GM23338 (cell line): Measurements from ENCODE around the gene PIN1. TPM values are rescaled to one million over a fixed set of nuclear protein-coding genes. Genes with fewer than 3 reads are reported as not detected.

Experiments used
- ATAC-seq: fragments of 200-7000 bp; cut with Tn5 transposase; 3 replicates; pipeline ENCODE4 v1.9.1; 2020
- DNase-seq: peaks from one replicate; pipeline ENCODE4 v3.0.0-alpha.2; 2015; ENCODE audit warnings: low spot score
- H2AFZ ChIP-seq: fragments of 200-600 bp; sonication (generic); 2 replicates; pipeline ENCODE4 v1.8.0; 2016; ENCODE audit warnings: antibody characterized with exemption, mild to moderate bottlenecking, moderate library complexity
- H3F3A ChIP-seq: fragments of 200-600 bp; sonication (generic); replicated peaks from 2 replicates; pipeline ENCODE4 v1.8.0; 2017; ENCODE audit warnings: antibody characterized with exemption, mixed run types, low read depth
- H3K27ac ChIP-seq: fragments of 200-600 bp; sonication (generic); 2 replicates; pipeline ENCODE4 v1.6.1; 2016; ENCODE audit warnings: low read depth
- H3K27me3 ChIP-seq: fragments of 200-600 bp; sonication (generic); 2 replicates; pipeline ENCODE4 v1.8.0; 2016; ENCODE audit warnings: mild to moderate bottlenecking, mixed run types, moderate library complexity; ENCODE audit not compliant: insufficient read depth
- H3K36me3 ChIP-seq: fragments of 200-600 bp; sonication (generic); 2 replicates; pipeline ENCODE4 v1.8.0; 2016; ENCODE audit warnings: mild to moderate bottlenecking; ENCODE audit not compliant: insufficient read depth
- H3K4me1 ChIP-seq: fragments of 200-600 bp; sonication (generic); 2 replicates; pipeline ENCODE4 v1.8.0; 2016; ENCODE audit warnings: mild to moderate bottlenecking, moderate library complexity; ENCODE audit not compliant: insufficient read depth
- H3K4me2 ChIP-seq: fragments of 200-600 bp; sonication (generic); 2 replicates; pipeline ENCODE4 v1.7.1; 2017; ENCODE audit warnings: mixed run types
- H3K4me3 ChIP-seq: fragments of 200-600 bp; sonication (generic); 2 replicates; pipeline ENCODE4 v1.6.1; 2016; ENCODE audit warnings: mixed run types
- H3K79me2 ChIP-seq: fragments of 200-600 bp; sonication (generic); replicated peaks from 2 replicates; pipeline ENCODE4 v1.8.0; 2017; ENCODE audit warnings: mild to moderate bottlenecking; ENCODE audit not compliant: insufficient read depth
- H3K9me2 ChIP-seq: fragments of 200-600 bp; sonication (generic); 2 replicates; pipeline ENCODE4 v1.8.0; 2017; ENCODE audit not compliant: insufficient read depth
- H4K20me1 ChIP-seq: fragments of 200-600 bp; sonication (generic); replicated peaks from 2 replicates; pipeline ENCODE4 v1.8.0; 2017; ENCODE audit warnings: mild to moderate bottlenecking; ENCODE audit not compliant: insufficient read depth
- H3K27ac Mint-ChIP-seq: 2 replicates; pipeline ENCODE4 v1.8.0; 2020; ENCODE audit warnings: inconsistent platforms, mild to moderate bottlenecking, moderate library complexity, mixed read lengths
- H3K27me3 Mint-ChIP-seq: 3 replicates; pipeline ENCODE4 v1.8.0; 2022; ENCODE audit warnings: low read depth, mild to moderate bottlenecking, moderate library complexity, mixed read lengths, inconsistent platforms; ENCODE audit not compliant: insufficient read depth, poor library complexity
- H3K36me3 Mint-ChIP-seq: 3 replicates; pipeline ENCODE4 v1.8.0; 2021; ENCODE audit warnings: low read depth, mild to moderate bottlenecking, inconsistent platforms, moderate library complexity, mixed read lengths
- H3K4me1 Mint-ChIP-seq: 3 replicates; pipeline ENCODE4 v1.8.0; 2020; ENCODE audit warnings: mild to moderate bottlenecking, inconsistent platforms, mixed read lengths
- H3K4me3 Mint-ChIP-seq: 3 replicates; pipeline ENCODE4 v1.8.0; 2021; ENCODE audit warnings: moderate library complexity, mild to moderate bottlenecking, inconsistent platforms, mixed read lengths
- H3K9me3 Mint-ChIP-seq: 3 replicates; pipeline ENCODE4 v1.8.0; 2020; ENCODE audit warnings: moderate library complexity, mild to moderate bottlenecking, inconsistent platforms, mixed read lengths
- CREB1 ChIP-seq: fragments of 250-450 bp; sonication (Bioruptor Pico); IDR thresholded peaks from 2 replicates; pipeline ENCODE4 v1.5.0; 2020; ENCODE audit warnings: low read depth, mild to moderate bottlenecking, moderate library complexity
- CTCF ChIP-seq, 2 experiments: fragments of 200-600 bp in 1 of 2; sonication (generic) in 1 of 2; conservative IDR thresholded peaks; 2 replicates each; pipeline versions ENCODE4 v1.5.1 to v1.6.1; 2016 to 2017; ENCODE audit warnings: antibody characterized with exemption in 2 of 2, low read depth in 2 of 2, mild to moderate bottlenecking in 2 of 2, moderate library complexity in 1 of 2
- EZH2 ChIP-seq: fragments of 200-600 bp; sonication (generic); IDR thresholded peaks from one replicate; pipeline ENCODE4 v1.8.0; 2017; ENCODE audit warnings: antibody characterized with exemption, mild to moderate bottlenecking, low read depth; ENCODE audit not compliant: unreplicated experiment
- EZH2phosphoT487 ChIP-seq: fragments of 200-600 bp; sonication (generic); IDR thresholded peaks from one replicate; pipeline ENCODE4 v1.8.1; 2018; ENCODE audit warnings: antibody characterized with exemption; ENCODE audit not compliant: unreplicated experiment
- JUNB ChIP-seq: IDR thresholded peaks from one replicate; pipeline ENCODE4 v1.6.1; 2016; ENCODE audit warnings: antibody characterized with exemption; ENCODE audit not compliant: unreplicated experiment
- NANOG ChIP-seq: IDR thresholded peaks from 2 replicates; pipeline ENCODE4 v1.6.1; 2016; ENCODE audit warnings: antibody characterized with exemption, borderline replicate concordance
- POLR2AphosphoS5 ChIP-seq: IDR thresholded peaks from 2 replicates; pipeline ENCODE4 v1.6.1; 2016; ENCODE audit warnings: antibody characterized with exemption, low read depth
- REST ChIP-seq: IDR thresholded peaks from one replicate; pipeline ENCODE4 v1.6.1; 2018; ENCODE audit warnings: antibody characterized with exemption; ENCODE audit not compliant: unreplicated experiment
- STAT1 ChIP-seq: IDR thresholded peaks from one replicate; pipeline ENCODE4 v1.6.1; 2016; ENCODE audit warnings: antibody characterized with exemption; ENCODE audit not compliant: unreplicated experiment
- ZNF114 ChIP-seq: fragments of 250-450 bp; sonication (Bioruptor Pico); IDR thresholded peaks from 2 replicates; pipeline ENCODE4 v1.5.0; 2020; ENCODE audit warnings: mild to moderate bottlenecking, moderate library complexity
- ZNF331 ChIP-seq: fragments of 250-450 bp; sonication (Bioruptor Pico); IDR thresholded peaks from 2 replicates; pipeline ENCODE4 v1.5.0; 2020; ENCODE audit warnings: low read depth, mild to moderate bottlenecking, moderate library complexity
- ZNF462 ChIP-seq: fragments of 250-450 bp; sonication (Bioruptor Pico); IDR thresholded peaks from 2 replicates; pipeline ENCODE4 v1.5.0; 2020; ENCODE audit warnings: mild to moderate bottlenecking, moderate library complexity
- polyA plus RNA-seq: library from polyadenylated mRNA; unstranded; fragments of >200 nt; fragmentation: Nextera tagmentation; extraction: Ambion mirVana; gene quantifications from 2 replicates; pipeline ENCODE4 v1.2.1, GENCODE V29; 2016
- total RNA-seq: library from RNA; depleted of rRNA; stranded (reverse); fragments of >200 nt; shearing (Covaris generic); gene quantifications from 2 replicates; pipeline ENCODE4 v1.2.3, GENCODE V29; 2014
- TF ChIP-seq, protein P1 (sequence below): IDR thresholded peaks from 2 replicates; pipeline ENCODE4 v1.6.1; 2016; ENCODE audit warnings: antibody characterized with exemption

The PIN1 gene
- total and polyA plus RNA-seq, 2 experiments from 2014 or later, result 127 TPM

DNA sequence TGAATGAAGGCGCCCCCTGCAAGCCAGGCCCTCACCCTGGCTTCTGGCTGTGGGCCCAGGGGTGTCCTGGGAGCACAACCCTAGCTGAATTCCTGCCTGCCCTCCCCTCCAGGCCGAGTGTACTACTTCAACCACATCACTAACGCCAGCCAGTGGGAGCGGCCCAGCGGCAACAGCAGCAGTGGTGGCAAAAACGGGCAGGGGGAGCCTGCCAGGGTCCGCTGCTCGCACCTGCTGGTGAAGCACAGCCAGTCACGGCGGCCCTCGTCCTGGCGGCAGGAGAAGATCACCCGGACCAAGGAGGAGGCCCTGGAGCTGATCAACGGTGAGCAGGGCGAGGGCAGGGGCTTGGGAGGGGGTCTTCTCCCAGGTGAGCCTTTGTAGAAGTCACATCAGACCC is 3.2 kb downstream of the PIN1 start:
- no peak for DNase-seq
- Mint-ChIP-seq H3K36me3 (peaks cover 47% of the 10 kb centered on the region), H3K4me3 (no peak overlapping the region)

More for the DNA sequence above, 3.2 kb downstream of the PIN1 start:
- Histone ChIP-seq H3K79me2 (peaks cover 17% of the 10 kb centered on the region), H2AFZ (no peak overlapping the region), H3K4me1 (peaks cover 11% of the 10 kb centered on the region; the same call in 1 of the 2 replicates), H3K4me3 (no peak overlapping the region), H3K9me2 (no peaks in the 10 kb centered on the region), H3K36me3 (no peaks in the 10 kb centered on the region), H3K27ac (no peak overlapping the region), H4K20me1 (peaks cover 16% of the 10 kb centered on the region), H3K4me2 (no peak overlapping the region), H3K27me3 (no peaks in the 10 kb centered on the region), H3F3A (peaks cover 8% of the 10 kb centered on the region)
- no peak for ATAC-seq
- TF ChIP-seq ZNF331 (CRISPR knock-in tag) (no peak), CREB1 (CRISPR knock-in tag) (no peak), POLR2AphosphoS5 (no peak), EZH2 (no peak), NANOG (no peak), CTCF (conservative IDR thresholded peaks at IDR 0.05; ENCODE audit: low read depth in 2 of 2) (no peak), REST (no peak), STAT1 (no peak), EZH2phosphoT487 (no peak), ZNF462 (CRISPR knock-in tag) (no peak), JUNB (no peak), ZNF114 (CRISPR knock-in tag) (no peak)
- TF ChIP-seq, protein P1, sequence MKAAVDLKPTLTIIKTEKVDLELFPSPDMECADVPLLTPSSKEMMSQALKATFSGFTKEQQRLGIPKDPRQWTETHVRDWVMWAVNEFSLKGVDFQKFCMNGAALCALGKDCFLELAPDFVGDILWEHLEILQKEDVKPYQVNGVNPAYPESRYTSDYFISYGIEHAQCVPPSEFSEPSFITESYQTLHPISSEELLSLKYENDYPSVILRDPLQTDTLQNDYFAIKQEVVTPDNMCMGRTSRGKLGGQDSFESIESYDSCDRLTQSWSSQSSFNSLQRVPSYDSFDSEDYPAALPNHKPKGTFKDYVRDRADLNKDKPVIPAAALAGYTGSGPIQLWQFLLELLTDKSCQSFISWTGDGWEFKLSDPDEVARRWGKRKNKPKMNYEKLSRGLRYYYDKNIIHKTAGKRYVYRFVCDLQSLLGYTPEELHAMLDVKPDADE, result no peak
- Mint-ChIP-seq H3K9me3 (no peaks in the 10 kb centered on the region), H3K27ac (no peak overlapping the region), H3K27me3 (peaks cover 5% of the 10 kb centered on the region), H3K4me1 (peaks cover 9% of the 10 kb centered on the region)
